ENCODE results near the gene WRNIP1. TPM values are rescaled to one million over a fixed set of nuclear protein-coding genes. Genes with fewer than 3 reads are reported as not detected.

Gene WRNIP1
- total and polyA plus RNA-seq, 10 donors: 31.4 to 47.7 (median 39.4) TPM

DNA sequence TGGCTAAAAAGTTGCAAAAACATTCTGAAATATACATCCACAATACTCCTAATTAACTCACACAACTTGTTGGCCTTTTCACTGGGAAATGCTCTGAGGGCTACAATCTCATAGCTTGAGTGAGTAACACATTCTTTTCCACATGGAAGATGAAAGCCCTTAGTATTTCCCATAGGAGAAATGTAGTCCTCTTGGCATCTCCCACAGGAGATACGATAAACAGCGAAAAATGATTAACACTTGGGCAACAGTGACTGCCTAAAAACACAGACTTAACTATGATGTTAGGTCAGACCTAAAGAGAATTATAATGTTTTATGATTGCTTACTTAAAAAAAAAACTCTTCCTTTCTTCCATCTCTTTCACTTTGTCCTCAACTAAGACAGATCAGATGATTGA, 23.4 kb upstream of the WRNIP1 start:
- H3K4me1 ChIP-seq: peaks cover 0 to 4% (median 0%) of the 10 kb centered on the region in 6 donors
- DNase-seq: no peak
- H3K27ac ChIP-seq: no peak overlapping the region
- no peaks in the 10 kb centered on the region for H3K27me3 ChIP-seq (replicated peaks in 1 of 7)
- H3K36me3 ChIP-seq: no peaks in the 10 kb centered on the region
- no peak for TF ChIP-seq CTCF (IDR thresholded peaks at IDR 0.05 in 8 of 11, conservative IDR thresholded peaks at IDR 0.05 in 3 of 11)
- TF ChIP-seq POLR2AphosphoS5 (IDR thresholded peaks at IDR 0.05): no peak
- no peak for TF ChIP-seq POLR2A (IDR thresholded peaks at IDR 0.05)
- 93 to 99% (median 97%) methylated on average over 2 of the region's 2 CpGs for WGBS, 5 donors
- no peak overlapping the region for H3K4me3 ChIP-seq
- H3K9me3 ChIP-seq: no peaks in the 10 kb centered on the region
- intact Hi-C loops (cut with DNase I; ENCODE audit: low total_unique reads): no loop called here

GRCh38 chr6:2743280-2744208, 21.6 kb upstream of the WRNIP1 start:
- no peak for TF ChIP-seq POLR2A (IDR thresholded peaks at IDR 0.05)
- no peak for TF ChIP-seq CTCF (IDR thresholded peaks at IDR 0.05 in 8 of 11, conservative IDR thresholded peaks at IDR 0.05 in 3 of 11)
- no peak for TF ChIP-seq POLR2AphosphoS5 (IDR thresholded peaks at IDR 0.05)
- no peak overlapping the region for H3K27ac ChIP-seq
- no peak for DNase-seq
- H3K9me3 ChIP-seq: no peaks in the 10 kb centered on the region
- WGBS, 5 donors: 83 to 93% (median 89%) methylated on average over 17 of the region's 17 CpGs
- intact Hi-C loops (cut with DNase I; ENCODE audit: low total_unique reads): no loop called here
- no peaks in the 10 kb centered on the region for H3K27me3 ChIP-seq (replicated peaks in 1 of 7)
- H3K36me3 ChIP-seq: no peaks in the 10 kb centered on the region
- no peaks in the 10 kb centered on the region for H3K4me1 ChIP-seq
- no peak overlapping the region for H3K4me3 ChIP-seq

GRCh38 chr6:2744209-2744771, 20.9 kb upstream of the WRNIP1 start:
- TF ChIP-seq CTCF (IDR thresholded peaks at IDR 0.05 in 8 of 11, conservative IDR thresholded peaks at IDR 0.05 in 3 of 11): no peak
- no peak for TF ChIP-seq POLR2AphosphoS5 (IDR thresholded peaks at IDR 0.05)
- no peak for TF ChIP-seq POLR2A (IDR thresholded peaks at IDR 0.05)
- no peak for DNase-seq
- intact Hi-C loops (cut with DNase I; ENCODE audit: low total_unique reads): no loop called here
- no peaks in the 10 kb centered on the region for H3K9me3 ChIP-seq
- H3K27me3 ChIP-seq (replicated peaks in 1 of 7): no peaks in the 10 kb centered on the region
- H3K4me3 ChIP-seq: no peak overlapping the region
- H3K36me3 ChIP-seq: no peaks in the 10 kb centered on the region
- H3K4me1 ChIP-seq: no peaks in the 10 kb centered on the region
- no peak overlapping the region for H3K27ac ChIP-seq
- 56 to 76% (median 66%) methylated on average over 9 of the region's 9 CpGs for WGBS, 5 donors

DNA sequence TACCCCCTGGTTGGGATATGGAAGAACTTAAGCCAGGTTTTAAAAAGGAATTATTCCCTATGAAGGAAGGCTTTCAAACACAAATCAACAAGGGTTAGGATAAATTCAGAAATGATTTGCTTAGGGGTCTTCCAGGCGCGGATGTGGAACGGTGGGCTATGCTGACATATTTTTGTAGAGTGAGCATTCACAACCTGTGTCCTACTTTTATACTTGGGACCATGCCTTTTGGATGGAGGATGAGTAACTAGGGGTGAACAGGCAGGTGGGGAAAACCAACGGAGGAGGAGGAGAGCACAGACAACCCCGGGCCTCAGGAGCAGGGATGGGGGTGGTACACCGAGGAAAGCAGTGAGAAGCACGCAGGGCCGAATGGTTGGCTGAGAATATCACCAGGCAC, 20.4 kb upstream of the WRNIP1 start:
- Histone ChIP-seq H3K27me3 (replicated peaks in 1 of 7) (no peaks in the 10 kb centered on the region), H3K9me3 (no peaks in the 10 kb centered on the region), H3K36me3 (no peaks in the 10 kb centered on the region), H3K4me3 (no peak overlapping the region), H3K27ac (no peak overlapping the region), H3K4me1 (peaks cover 0 to 2% (median 1%) of the 10 kb centered on the region in 6 donors)
- intact Hi-C loops (cut with DNase I; ENCODE audit: low total_unique reads): loop anchor here (5.0 kb wide), 1 partner anchor 1152 kb away; no protein-coding TSS in a partner anchor
- 91 to 96% (median 94%) methylated on average over 7 to 8 of the region's 8 CpGs for WGBS, 5 donors
- no peak for TF ChIP-seq CTCF (IDR thresholded peaks at IDR 0.05 in 8 of 11, conservative IDR thresholded peaks at IDR 0.05 in 3 of 11)
- TF ChIP-seq POLR2AphosphoS5 (IDR thresholded peaks at IDR 0.05): no peak
- no peak for TF ChIP-seq POLR2A (IDR thresholded peaks at IDR 0.05)
- no peak for DNase-seq

Measured in spleen (tissue), 11 donors.